Heart right ventricle (tissue), 16 donors: ENCODE measurements around the gene IMPA2. TPM values are rescaled to one million over a fixed set of nuclear protein-coding genes. Genes with fewer than 3 reads are reported as not detected.
A peak's percentile ranks its signal among the peaks of the same experiment; 100 is the strongest.
"Not testable (repeated sequence)": the region's sequence is repeated elsewhere in the genome, so short reads cannot be mapped to it uniquely, and the experiment has no call there.

Source experiments
- ATAC-seq, 8 donors: fragments of 200-7000 bp; cut with Tn5 transposase; one replicate each; pipeline ENCODE4 v1.9.1; 2020; ENCODE audit warnings: mild to moderate bottlenecking in 8 of 8, moderate library complexity in 8 of 8, moderate number of reproducible peaks in 1 of 8
- DNase-seq, 2 donors: peaks; one replicate each; pipeline ENCODE4 v3.0.0-alpha.2; 2020
- H3K27ac ChIP-seq, 10 donors: fragments of 200-600 bp; sonication (generic) in 2 of 10; one replicate each; pipeline versions ENCODE4 v1.5.0 to v1.8.0; 2020 to 2022; ENCODE audit warnings: mild to moderate bottlenecking in 3 of 10
- H3K27me3 ChIP-seq, 7 donors: fragments of 200-600 bp; one replicate each; pipeline ENCODE4 v1.8.0; 2021 to 2022; ENCODE audit warnings: mild to moderate bottlenecking in 2 of 7
- H3K36me3 ChIP-seq, 9 donors: fragments of 200-600 bp; sonication (generic) in 1 of 9; one replicate each; pipeline versions ENCODE4 v1.5.0 to v1.8.0; 2020 to 2022; ENCODE audit warnings: mild to moderate bottlenecking in 2 of 9
- H3K4me1 ChIP-seq, 9 donors: fragments of 200-600 bp; sonication (generic) in 1 of 9; one replicate each; pipeline versions ENCODE4 v1.5.0 to v1.8.0; 2020 to 2022; ENCODE audit warnings: mild to moderate bottlenecking in 4 of 9
- H3K4me3 ChIP-seq, 10 donors: fragments of 200-600 bp; sonication (generic) in 2 of 10; one replicate each; pipeline versions ENCODE4 v1.5.0 to v1.8.0; 2020 to 2022; ENCODE audit warnings: mild to moderate bottlenecking in 7 of 10, moderate library complexity in 2 of 10
- H3K9me3 ChIP-seq, 11 donors: fragments of 200-600 bp in 10 of 11; sonication (generic) in 2 of 11; one replicate each; pipeline versions ENCODE4 v1.5.0 to v1.8.0; 2013 to 2022; ENCODE audit warnings: mild to moderate bottlenecking in 2 of 11, control low read depth in 1 of 11, moderate library complexity in 1 of 11
- CTCF ChIP-seq, 9 donors: fragments of 200-600 bp; sonication (generic) in 2 of 9; IDR thresholded peaks; one replicate each; pipeline versions ENCODE4 v1.5.0 to v1.8.0; 2021 to 2022; ENCODE audit warnings: antibody characterized with exemption in 9 of 9, mild to moderate bottlenecking in 5 of 9, moderate library complexity in 1 of 9
- WGBS, 2 donors: extraction: QIAGEN DNeasy Blood & Tissue Kit; methylation state at CpG; one replicate each; pipeline ENCODE4 v1.1.7; 2013; ENCODE audit warnings: inconsistent platforms in 1 of 2; 5-methylcytosine and 5-hydroxymethylcytosine counted together
- intact Hi-C, 10 donors: fragments of 100-400 bp; cut with DNase I; formaldehyde crosslinking; loops; one replicate each; pipeline versions ENCODE4 v1.11.1 to v1.14.2; 2022
- polyA plus RNA-seq, 2 donors: library from polyadenylated mRNA; stranded (reverse); fragments of 200-250 nt; gene quantifications; one replicate each; pipeline ENCODE4 v1.2.3, GENCODE V29; 2013
- total RNA-seq, 10 donors: library from RNA; stranded (reverse); fragmentation: NEBNext Ultra II Directional in 3 of 10; extraction: Animal tissue kit (Norgen Biotek cat#: 25700) in 3 of 10; gene quantifications; one replicate each; pipeline versions ENCODE4 v1.2.1 to v1.2.4, GENCODE V29; 2021 to 2023
- donor health status: Arrhythmogenic right ventricular cardiomyopathy.
- donor health status: ischemic (EF 13 %, LVEDD 7.1; RV severe dilation, severe dysfunction).
- donor health status: healthy with polysubstance abuse.
- donor health status: DM: no; HTN: yes; CAD: no.
- donor health status: DM: no; HTN: no; CAD: no.
- donor health status: ischemic (EF 25% LVEDD 6.9; RV normal size, moderate dysfunction).
- donor health status: ischemic (EF 25% LVEDD 5.7; RV mildly dilated, moderate dysfunction).
- donor health status: healthy.
- donor health status: DM: yes; HTN: yes; CAD: no.
- donor health status: Ischemic cardiomyopathy.
- donor health status: ischemic (EF 35%, LVEDD 5.7; RV mildly dilated, moderate dysfunction).
- donor health status: nonischemic (EF 11% LVEDD 7.7; RV severe dilation, severe dysfunction).
- donor health status: DM: yes; HTN: yes; CAD: no.
- donor health status: PGD.
- donor health status: ischemic (EF 29% LVEDD 5.4; RV normal size, mild dysfunction).
- donor health status: nonischemic (EF 23%, LVEDD 6.1; RV moderate dilation, normal function).

The IMPA2 gene
- total and polyA plus RNA-seq, 12 donors: 17.6 to 79.6 (median 32.2) TPM

- ATAC-seq: peak in 6 of 8 donors; percentile 54 to 81 (median 65)
Measured at GRCh38 chr18:12076424-12077140, 95.3 kb downstream of the IMPA2 start.

GRCh38 chr18:12077994-12078393 lies 96.7 kb downstream of the IMPA2 start:
- 7 to 84% methylated on average over 1 to 2 of the region's 4 CpGs for WGBS, 2 donors
- intact Hi-C loops, ATAC-seq, H3K27ac ChIP-seq, H3K36me3 ChIP-seq, H3K4me3 ChIP-seq, DNase-seq, H3K27me3 ChIP-seq, H3K4me1 ChIP-seq, H3K9me3 ChIP-seq: not testable (repeated sequence)

More at GRCh38 chr18:12076424-12077140, 95.3 kb downstream of the IMPA2 start:
- Histone ChIP-seq H3K4me1 (peaks cover 0 to 9% (median 0%) of the 10 kb centered on the region in 9 donors), H3K9me3 (no peaks in the 10 kb centered on the region), H3K27ac (peak overlapping the region in 4 of 10 donors; percentile 28 to 69 (median 42)), H3K27me3 (no peaks in the 10 kb centered on the region), H3K36me3 (no peaks in the 10 kb centered on the region), H3K4me3 (peak overlapping the region in 4 of 10 donors; percentile 7 to 38 (median 26))
- intact Hi-C loops: no loop called here
- peak in 1 of 2 donors; percentile 32 for DNase-seq
- 17 to 43% methylated on average over 45 of the region's 59 CpGs for WGBS, 2 donors
- TF ChIP-seq CTCF (IDR thresholded peaks at IDR 0.05): no peak

GRCh38 chr18:12079491-12080237 lies 98.4 kb downstream of the IMPA2 start:
- DNase-seq: peak; percentile 14 to 21
- Histone ChIP-seq H3K9me3 (no peaks in the 10 kb centered on the region), H3K27me3 (no peaks in the 10 kb centered on the region), H3K27ac (no peak overlapping the region), H3K4me1 (peaks cover 0 to 9% (median 0%) of the 10 kb centered on the region in 9 donors), H3K4me3 (no peak overlapping the region), H3K36me3 (no peaks in the 10 kb centered on the region)
- WGBS, 2 donors: 48 to 58% methylated on average over 6 of the region's 6 CpGs
- no peak for TF ChIP-seq CTCF (IDR thresholded peaks at IDR 0.05)
- intact Hi-C loops: no loop called here
- peak in 1 of 8 donors; percentile 51 for ATAC-seq

Other genes with a start within 250 kb of the IMPA2 start
- 10 to 100 TPM; 30.2 to 53.7 (median 38.3) TPM for gene CHMP1B, start 130.1 kb upstream of the IMPA2 start, total RNA-seq
- gene CHMP1B, start 130.1 kb upstream of the IMPA2 start, polyA plus RNA-seq: 10 to 100 TPM; 16.3 to 25.5 TPM
- 10 to 100 TPM; 21.2 to 44.5 (median 34.1) TPM for gene MPPE1, start 73.2 kb upstream of the IMPA2 start, total RNA-seq
- 10 to 100 TPM; 18.3 to 45.9 TPM for gene MPPE1, start 73.2 kb upstream of the IMPA2 start, polyA plus RNA-seq
- not detected for gene ANKRD62, start 112.3 kb downstream of the IMPA2 start, total RNA-seq
- not detected for gene ANKRD62, start 112.3 kb downstream of the IMPA2 start, polyA plus RNA-seq